GM21390 (cell line): ENCODE measurements around the gene RNF144B.
"Not testable (repeated sequence)": the region's sequence is repeated elsewhere in the genome, so short reads cannot be mapped to it uniquely, and the experiment has no call there.

Source experiments
- ATAC-seq: cut with Tn5 transposase; IDR thresholded peaks from one replicate; pipeline ENCODE4 v1.9.1; 2021; ENCODE audit not compliant: unreplicated experiment

Gene RNF144B

GRCh38 chr6:18387061-18387721 is at the start of gene RNF144B:
TSS of gene RNF144B (plus strand) at chr6:18387350. CDS start at chr6:18399535, 12,185 bp downstream.
- ATAC-seq: peak; percentile 82

DNA sequence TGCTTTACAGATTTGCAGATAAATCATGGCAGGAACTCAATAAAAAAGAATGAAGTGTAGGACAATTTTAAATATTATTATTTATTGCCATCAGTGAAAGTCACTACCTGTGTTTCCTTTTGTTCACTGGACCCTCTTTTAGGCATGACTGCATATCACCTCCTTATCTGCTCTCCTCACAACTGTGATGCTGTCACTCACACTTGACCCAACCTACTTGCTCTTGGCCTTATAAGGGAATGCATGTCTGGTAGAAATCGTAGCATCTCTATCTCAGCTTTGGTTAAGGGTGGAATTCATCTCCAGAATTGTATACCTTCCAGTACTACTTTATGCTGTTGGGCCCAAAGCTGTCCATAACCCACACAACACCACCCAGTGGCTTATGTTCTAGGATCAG is 47.6 kb upstream of the RNF144B start:
- ATAC-seq: no peak

GRCh38 chr6:18340781-18341551 is 46.2 kb upstream of the RNF144B start:
- no peak for ATAC-seq

GRCh38 chr6:18342223-18342622 is 44.9 kb upstream of the RNF144B start:
- ATAC-seq: no peak

GRCh38 chr6:18343741-18344140 is 43.4 kb upstream of the RNF144B start:
- ATAC-seq: no peak

DNA sequence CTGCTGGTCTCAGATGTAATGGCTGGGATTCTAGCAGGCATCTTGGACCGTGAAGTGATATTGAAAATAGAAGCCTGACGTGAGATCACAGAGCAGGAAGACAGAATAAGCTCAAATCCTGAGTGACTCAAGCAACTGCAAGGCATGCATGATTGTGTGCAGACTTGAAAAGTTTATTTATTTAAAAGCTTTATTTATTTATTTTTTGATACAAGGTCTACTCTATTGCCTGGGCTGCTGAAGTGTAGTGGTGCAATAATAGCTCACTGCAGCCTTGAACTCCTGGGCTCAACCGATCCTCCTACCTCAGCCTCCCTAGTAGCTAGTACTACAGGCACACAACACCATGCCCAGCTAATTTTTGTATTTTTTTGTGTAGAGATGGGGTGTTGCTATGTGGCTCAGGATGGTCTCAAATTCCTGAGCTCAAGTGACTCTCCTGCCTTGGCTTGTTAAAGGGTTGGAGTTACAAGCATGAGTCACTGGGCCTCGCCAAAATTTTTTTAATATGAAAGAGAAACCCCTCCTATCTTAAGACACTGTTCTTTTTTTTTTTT is 40.1 kb upstream of the RNF144B start:
- ATAC-seq: no peak

- ATAC-seq: no peak
These were observed 39.3 kb upstream of the RNF144B start for GRCh38 chr6:18347866-18348265.

DNA sequence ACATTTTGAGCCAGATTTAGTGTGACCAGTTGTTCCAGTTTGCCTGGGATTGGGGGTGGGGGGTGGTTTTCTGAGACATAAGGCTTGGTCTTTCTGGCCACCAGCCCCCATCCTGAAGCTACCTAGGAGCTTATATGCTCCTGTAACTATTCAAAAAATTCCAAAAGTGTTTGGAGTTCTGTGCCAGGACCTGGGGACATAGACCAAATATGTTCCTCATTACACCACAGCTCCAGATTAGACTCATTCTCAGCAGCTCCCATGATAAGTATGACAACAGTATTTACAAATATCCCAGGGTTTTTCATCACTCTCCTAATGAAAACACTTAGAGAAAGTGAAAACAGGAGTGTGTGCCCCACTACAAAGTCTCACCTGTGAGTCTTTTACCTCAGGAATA is 37.8 kb upstream of the RNF144B start:
- no peak for ATAC-seq

DNA sequence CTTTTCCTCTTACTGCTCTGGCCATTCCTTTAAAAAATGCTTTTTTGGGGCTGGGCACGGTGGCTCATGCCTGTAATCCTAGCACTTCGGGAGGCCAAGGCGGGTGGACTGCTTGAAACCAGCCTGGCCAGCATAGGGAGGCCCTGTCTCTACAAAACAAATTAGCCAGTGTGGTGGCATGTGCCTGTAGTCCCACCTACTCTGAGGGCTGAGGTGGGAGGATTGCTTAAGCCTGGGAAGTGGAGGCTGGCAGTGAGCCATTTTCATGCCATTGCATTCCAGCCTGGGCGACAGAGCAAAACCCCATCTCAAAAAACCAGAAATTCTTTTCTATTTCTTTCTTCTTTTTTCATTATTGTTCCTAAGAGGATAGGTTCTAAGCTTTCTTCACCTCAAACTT is 36.9 kb upstream of the RNF144B start:
- no peak for ATAC-seq

GRCh38 chr6:18350712-18351111 is 36.4 kb upstream of the RNF144B start:
- ATAC-seq: no peak

DNA sequence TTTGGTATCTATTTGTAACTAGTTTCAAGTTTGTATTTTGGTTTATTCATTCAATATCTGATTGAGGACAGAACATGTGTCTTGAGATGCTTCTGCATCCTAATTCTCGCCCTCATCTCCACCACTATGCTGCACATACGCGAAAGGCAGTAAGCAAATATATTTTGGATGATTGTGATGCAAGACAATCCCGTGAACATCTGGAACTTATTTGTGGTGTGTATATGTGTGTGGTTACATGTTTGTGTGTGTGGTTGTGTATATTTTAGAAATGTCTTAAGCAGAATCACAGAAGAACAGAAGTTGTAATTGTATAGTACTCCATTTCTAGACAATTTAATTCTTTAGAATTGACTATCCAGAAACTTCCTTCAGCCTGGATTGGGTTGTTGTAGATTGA is 35.1 kb upstream of the RNF144B start:
- ATAC-seq: no peak

- ATAC-seq: no peak
These were observed 34.3 kb upstream of the RNF144B start for GRCh38 chr6:18352842-18353241.

- ATAC-seq: no peak
These were observed 33.9 kb upstream of the RNF144B start for GRCh38 chr6:18353251-18353650.

DNA sequence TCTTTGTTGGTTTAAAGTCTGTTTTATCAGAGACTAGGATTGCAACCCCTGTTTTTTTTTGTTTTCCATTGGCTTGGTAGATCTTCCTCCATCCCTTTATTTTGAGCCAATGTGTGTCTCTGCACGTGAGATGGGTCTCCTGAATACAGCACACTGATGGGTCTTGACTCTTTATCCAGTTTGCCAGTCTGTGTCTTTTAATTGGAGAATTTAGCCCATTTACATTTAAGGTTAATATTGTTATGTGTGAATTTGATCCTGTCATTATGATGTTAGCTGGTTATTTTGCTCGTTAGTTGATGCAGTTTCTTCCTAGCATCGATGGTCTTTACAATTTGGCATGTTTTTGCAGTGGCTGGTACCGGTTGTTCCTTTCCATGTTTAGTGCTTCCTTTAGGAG is 29.6 kb upstream of the RNF144B start:
- not testable (repeated sequence) for ATAC-seq

DNA sequence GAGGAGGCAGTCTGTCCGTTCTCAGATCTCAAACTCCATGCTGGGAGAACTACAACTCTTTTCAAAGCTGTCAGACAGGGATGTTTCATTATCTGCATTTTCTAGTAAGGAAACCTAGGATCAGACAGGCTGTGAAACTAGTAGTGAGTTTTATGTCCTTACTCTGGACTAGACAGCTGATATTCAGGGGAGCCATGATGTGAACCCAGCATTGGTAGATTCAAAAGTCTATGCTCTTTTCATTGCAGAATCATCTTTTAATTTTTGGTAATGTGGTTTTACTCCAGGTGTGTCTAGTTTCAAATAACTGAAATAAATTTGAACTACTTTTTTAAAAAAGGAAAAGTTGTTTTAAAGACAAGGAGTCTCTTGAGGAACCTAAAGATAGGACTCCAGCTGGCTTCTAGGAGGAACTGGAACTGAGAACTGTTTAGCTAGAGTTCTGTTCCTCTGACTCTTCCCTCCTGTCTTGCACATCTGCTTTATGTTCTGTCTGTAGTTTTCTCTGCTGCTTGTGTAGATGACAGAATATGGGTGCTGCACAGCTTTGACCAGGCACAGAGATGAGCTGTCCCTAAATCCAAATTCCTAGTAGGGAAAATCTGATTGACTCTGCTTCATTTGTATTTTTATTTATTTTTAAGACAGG is 27.8 kb upstream of the RNF144B start:
- ATAC-seq: peak; percentile 94

GRCh38 chr6:18360188-18360587 is 27.0 kb upstream of the RNF144B start:
- no peak for ATAC-seq

DNA sequence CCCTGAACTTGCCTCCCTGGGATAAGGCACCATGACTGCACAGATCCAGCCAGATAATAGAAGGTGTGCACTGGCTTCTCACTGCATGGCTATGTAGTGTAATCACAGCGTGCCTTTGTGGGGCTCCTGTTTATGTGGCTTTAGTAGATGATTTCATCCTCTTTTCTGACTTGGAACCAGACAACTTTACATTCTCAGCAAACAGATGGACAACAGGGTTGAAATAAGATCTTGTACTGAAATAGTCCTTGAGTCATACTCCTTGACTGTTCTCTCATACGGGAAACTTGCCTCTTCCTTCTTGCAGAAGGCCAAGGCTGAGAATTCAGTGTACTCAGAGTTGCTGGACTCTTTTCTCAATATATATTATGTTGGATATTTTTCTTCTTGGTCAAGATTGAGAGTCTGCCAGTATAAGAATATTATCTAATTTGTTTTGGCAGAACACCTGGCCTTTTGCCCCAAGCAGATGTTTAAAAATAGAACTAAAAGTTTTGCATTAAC is 25.0 kb upstream of the RNF144B start:
- ATAC-seq: no peak

DNA sequence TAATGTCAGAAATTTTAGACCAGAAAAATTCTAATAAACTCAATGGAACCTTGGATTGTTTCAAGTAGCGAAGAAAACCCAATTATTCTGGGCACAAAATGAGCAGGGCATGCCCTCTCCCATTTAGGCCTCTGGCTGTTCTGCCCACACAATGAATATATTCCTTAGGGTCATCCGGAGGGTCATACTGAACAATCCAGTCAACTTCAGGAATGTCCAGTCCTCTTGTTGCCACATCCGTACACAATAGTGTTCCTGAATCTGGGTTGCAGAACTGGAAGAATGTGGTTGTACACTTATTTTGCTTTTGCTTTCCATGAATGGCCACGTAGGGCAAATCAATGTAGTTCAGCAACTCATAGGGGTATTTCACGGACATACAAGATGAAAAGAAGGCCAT is 23.4 kb upstream of the RNF144B start:
- ATAC-seq: no peak

DNA sequence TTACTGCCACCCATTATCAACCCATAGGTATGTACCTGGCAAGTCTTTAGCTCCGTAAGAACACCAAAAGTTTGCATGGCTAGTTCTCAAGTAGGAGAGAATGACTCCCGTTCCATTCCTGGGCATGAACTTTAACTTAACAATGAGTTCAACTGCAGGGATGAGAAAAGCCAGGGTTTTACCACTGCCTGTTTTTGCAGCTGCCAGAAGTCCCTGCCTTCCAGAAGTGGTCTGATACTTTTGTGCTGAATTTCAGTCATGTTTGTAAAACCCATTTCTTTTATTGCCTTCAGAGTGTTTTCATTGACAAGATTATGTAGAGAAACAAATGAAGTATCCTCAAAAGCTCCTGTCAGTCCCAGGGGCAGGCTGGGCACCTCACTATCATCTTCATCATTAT is 22.6 kb upstream of the RNF144B start:
- ATAC-seq: not testable (repeated sequence)

DNA sequence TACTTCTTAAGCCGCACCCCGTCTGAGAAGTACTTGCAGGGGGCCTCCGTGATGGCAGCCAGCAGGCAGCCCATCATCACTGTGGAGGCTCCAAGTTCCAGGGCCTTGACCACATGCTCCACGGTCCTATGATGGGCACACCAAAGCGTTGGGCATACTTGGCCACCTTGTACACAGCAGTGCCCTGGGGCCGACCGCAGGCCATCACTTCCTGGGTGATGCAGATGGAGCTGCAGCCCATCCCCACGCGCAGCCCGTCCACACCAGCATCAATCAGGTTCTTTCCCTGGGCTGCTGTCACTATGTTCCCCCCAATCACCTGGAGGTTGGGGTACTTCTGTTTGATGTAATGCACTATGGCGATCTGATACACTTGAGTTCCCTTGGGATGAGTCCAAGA is 19.8 kb upstream of the RNF144B start:
- no peak for ATAC-seq

GRCh38 chr6:18368277-18369105 is 18.7 kb upstream of the RNF144B start:
- no peak for ATAC-seq
